ENCODE measurements around the gene TRPT1. TPM values are rescaled to one million over a fixed set of nuclear protein-coding genes. Genes with fewer than 3 reads are reported as not detected.

TRPT1 gene
- total RNA-seq, 4 donors from 2014 or later: 41.4 to 59.9 (median 50.3) TPM

DNA sequence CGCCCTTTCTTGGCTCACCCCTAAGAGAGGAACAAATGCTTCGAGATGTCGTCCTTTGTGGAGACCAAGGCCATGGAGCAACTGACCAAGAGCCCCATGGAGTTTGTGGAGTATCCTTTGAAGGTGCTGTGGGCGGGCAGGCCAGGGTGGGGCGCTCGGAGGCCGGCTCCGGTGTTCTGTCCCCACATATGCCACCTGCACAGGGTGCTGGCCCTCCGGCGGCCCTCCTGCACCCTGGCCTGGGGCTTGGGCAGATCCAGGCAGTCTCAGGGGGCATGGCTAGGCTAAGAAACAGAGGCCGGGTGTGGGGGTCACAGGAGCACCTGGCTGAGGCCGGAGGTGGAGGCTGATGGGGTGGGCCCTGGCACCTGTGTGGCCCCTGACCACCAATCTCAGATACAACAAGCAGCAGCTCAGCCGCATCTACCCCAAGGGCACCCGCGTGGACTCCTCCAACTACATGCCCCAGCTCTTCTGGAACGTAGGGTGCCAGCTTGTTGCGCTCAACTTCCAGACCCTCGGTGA is 35.6 kb upstream of the TRPT1 start:
- no peaks in the 10 kb centered on the region for H3K4me1 ChIP-seq
- no peak overlapping the region for H3K4me3 ChIP-seq
- H3K9me3 ChIP-seq: no peaks in the 10 kb centered on the region
- WGBS, 2 donors (ENCODE audit: low coverage in 1 of 2): 76% methylated on average over 5 of the region's 18 CpGs; no CpG with 5 or more reads in 1 of the 2 donors
- H3K27me3 ChIP-seq: no peaks in the 10 kb centered on the region
- H3K27ac ChIP-seq: no peak overlapping the region
- TF ChIP-seq, protein P1, sequence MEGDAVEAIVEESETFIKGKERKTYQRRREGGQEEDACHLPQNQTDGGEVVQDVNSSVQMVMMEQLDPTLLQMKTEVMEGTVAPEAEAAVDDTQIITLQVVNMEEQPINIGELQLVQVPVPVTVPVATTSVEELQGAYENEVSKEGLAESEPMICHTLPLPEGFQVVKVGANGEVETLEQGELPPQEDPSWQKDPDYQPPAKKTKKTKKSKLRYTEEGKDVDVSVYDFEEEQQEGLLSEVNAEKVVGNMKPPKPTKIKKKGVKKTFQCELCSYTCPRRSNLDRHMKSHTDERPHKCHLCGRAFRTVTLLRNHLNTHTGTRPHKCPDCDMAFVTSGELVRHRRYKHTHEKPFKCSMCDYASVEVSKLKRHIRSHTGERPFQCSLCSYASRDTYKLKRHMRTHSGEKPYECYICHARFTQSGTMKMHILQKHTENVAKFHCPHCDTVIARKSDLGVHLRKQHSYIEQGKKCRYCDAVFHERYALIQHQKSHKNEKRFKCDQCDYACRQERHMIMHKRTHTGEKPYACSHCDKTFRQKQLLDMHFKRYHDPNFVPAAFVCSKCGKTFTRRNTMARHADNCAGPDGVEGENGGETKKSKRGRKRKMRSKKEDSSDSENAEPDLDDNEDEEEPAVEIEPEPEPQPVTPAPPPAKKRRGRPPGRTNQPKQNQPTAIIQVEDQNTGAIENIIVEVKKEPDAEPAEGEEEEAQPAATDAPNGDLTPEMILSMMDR (IDR thresholded peaks at IDR 0.05): no peak
- no peak for TF ChIP-seq POLR2AphosphoS5 (IDR thresholded peaks at IDR 0.05)
- no peak for TF ChIP-seq POLR2A (IDR thresholded peaks at IDR 0.05)
- no peak for TF ChIP-seq EP300 (IDR thresholded peaks at IDR 0.05)
- no peak for ATAC-seq
- peaks cover 0 to 98% of the 10 kb centered on the region in 2 donors for H3K36me3 ChIP-seq

GRCh38 chr11:64260147-64260708 is 34.2 kb upstream of the TRPT1 start:
- WGBS, 2 donors (ENCODE audit: low coverage in 1 of 2): 97 to 100% methylated on average over 3 to 4 of the region's 6 CpGs
- TF ChIP-seq POLR2A (IDR thresholded peaks at IDR 0.05) (no peak), EP300 (IDR thresholded peaks at IDR 0.05) (no peak), POLR2AphosphoS5 (IDR thresholded peaks at IDR 0.05) (no peak)
- TF ChIP-seq, protein P1 (IDR thresholded peaks at IDR 0.05): no peak
- peaks cover 0 to 98% of the 10 kb centered on the region in 2 donors for H3K36me3 ChIP-seq

DNA sequence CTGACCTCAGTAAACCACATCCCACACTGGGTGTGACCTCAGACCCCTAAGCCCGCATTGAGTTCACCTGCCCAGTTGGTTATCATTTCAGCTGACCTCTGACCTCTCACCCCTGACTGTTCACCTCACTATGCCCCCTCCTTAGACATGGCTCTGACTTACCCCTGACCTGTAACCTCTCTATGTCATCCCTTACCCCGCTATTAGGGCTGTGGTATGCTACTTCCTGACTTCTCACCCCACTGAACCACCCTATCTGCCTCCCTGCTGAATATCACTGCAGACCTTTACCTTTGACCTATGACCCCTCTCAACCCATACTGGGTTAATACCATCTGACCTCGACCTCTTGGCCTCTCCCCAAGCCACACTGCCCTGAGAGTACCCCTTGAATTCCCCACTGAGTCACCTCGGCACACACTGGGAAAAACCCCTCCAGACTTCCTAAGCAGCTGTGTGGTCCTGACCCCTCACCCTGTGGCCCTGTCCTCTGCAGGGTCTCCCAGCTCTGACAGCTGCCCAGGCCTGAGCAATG is 33.6 kb upstream of the TRPT1 start:
- ATAC-seq: no peak
- no peak for TF ChIP-seq EP300 (IDR thresholded peaks at IDR 0.05)
- no peak for TF ChIP-seq POLR2AphosphoS5 (IDR thresholded peaks at IDR 0.05)
- TF ChIP-seq, protein P1 (IDR thresholded peaks at IDR 0.05): no peak
- no peak for TF ChIP-seq POLR2A (IDR thresholded peaks at IDR 0.05)
- Histone ChIP-seq H3K27me3 (no peaks in the 10 kb centered on the region), H3K36me3 (peaks cover 0 to 98% of the 10 kb centered on the region in 2 donors), H3K9me3 (no peaks in the 10 kb centered on the region), H3K27ac (no peak overlapping the region), H3K4me1 (no peaks in the 10 kb centered on the region), H3K4me3 (no peak overlapping the region)
- 76 to 93% methylated on average over 2 to 4 of the region's 4 CpGs for WGBS, 2 donors (ENCODE audit: low coverage in 1 of 2)

More at GRCh38 chr11:64260147-64260708, 34.2 kb upstream of the TRPT1 start:
- Histone ChIP-seq H3K4me3 (no peak overlapping the region), H3K9me3 (no peaks in the 10 kb centered on the region), H3K4me1 (no peaks in the 10 kb centered on the region), H3K27me3 (no peaks in the 10 kb centered on the region), H3K27ac (no peak overlapping the region)
- no peak for ATAC-seq

DNA sequence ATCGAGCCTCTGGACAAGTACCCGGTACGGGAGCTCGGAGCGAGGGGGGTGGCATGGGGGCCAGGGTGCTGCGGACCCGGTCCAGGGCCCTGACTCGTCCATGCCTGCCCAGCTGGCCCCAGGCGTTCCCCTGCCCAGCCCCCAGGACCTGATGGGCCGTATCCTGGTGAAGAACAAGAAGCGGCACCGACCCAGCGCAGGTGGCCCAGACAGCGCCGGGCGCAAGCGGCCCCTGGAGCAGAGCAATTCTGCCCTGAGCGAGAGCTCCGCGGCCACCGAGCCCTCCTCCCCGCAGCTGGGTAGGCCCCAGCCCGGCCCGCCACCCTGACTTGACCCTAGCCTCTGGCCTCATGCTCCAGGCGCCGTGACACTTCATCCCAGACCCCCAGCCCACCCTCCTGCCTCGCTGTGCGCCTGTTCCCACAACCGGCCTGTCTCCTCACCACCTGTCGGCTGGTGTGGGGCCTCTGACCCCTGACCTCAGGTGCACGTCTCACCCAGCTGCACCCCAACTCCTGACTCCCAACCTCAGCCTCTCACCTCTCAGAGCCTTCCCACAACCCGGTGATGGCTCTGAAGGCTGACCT is 33.1 kb upstream of the TRPT1 start:
- H3K4me1 ChIP-seq: peaks cover 0 to 4% (median 0%) of the 10 kb centered on the region in 3 donors
- H3K4me3 ChIP-seq: no peak overlapping the region
- H3K9me3 ChIP-seq: no peaks in the 10 kb centered on the region
- TF ChIP-seq POLR2AphosphoS5 (IDR thresholded peaks at IDR 0.05) (no peak), EP300 (IDR thresholded peaks at IDR 0.05) (no peak), POLR2A (IDR thresholded peaks at IDR 0.05) (no peak)
- TF ChIP-seq, protein P1 (IDR thresholded peaks at IDR 0.05): no peak
- peaks cover 0 to 97% of the 10 kb centered on the region in 2 donors for H3K36me3 ChIP-seq
- WGBS, 2 donors (ENCODE audit: low coverage in 1 of 2): 20 to 87% methylated on average over 1 to 7 of the region's 32 CpGs
- no peak for ATAC-seq
- no peak overlapping the region for H3K27ac ChIP-seq
- H3K27me3 ChIP-seq: no peaks in the 10 kb centered on the region
